GM18526 (cell line): ENCODE results near the gene CEP350.

Experiments used
- POLR2A ChIP-seq: IDR thresholded peaks from 3 replicates; pipeline ENCODE4 v1.6.1; 2011; ENCODE audit not compliant: insufficient read length; ENCODE audit errors: extremely low read depth

CEP350 gene

DNA sequence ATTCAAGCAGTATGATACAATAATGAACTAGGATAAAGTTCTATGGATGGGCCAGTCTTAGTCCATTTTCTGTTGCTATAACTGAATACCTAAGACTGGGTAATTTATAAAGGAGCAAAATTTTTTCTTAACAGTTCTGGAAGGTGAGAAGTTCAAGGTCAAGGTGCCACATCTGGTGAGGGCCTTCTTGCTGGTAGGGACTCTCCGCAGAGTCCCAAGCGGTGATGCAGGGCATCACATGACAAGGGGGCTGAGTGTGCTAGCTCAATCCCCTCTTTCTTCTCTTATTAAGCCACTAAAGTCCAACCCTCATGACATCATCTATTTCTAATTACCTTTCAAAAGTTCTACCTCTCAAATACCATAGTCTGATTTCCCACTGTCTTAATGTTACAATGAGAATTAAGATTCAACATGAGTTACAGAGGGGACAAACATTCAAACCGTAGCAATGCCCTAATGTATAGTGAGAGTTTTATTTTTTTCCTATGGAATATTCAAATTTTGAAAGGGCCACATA lies 107.9 kb downstream of the CEP350 start:
- no peak for TF ChIP-seq POLR2A

DNA sequence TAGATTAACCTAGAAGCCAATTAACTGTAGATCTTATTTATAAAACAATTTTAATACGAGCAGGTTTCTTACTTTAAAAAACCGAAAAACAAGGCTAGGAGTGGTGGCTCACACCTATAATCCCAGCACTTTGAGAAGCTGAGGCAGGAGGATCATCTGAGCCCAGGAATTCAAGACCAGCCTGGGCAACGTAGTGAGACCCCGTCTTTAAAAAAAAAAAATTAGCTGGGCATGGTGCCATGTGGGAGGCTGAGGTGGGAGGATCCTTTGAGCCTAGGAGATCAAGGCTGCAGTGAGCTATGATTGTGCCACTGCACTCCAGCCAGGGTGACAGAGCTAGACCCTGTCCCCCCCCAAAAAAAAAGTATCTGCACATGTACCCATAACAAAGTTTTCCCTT lies 110.8 kb downstream of the CEP350 start:
- TF ChIP-seq POLR2A, result no peak

DNA sequence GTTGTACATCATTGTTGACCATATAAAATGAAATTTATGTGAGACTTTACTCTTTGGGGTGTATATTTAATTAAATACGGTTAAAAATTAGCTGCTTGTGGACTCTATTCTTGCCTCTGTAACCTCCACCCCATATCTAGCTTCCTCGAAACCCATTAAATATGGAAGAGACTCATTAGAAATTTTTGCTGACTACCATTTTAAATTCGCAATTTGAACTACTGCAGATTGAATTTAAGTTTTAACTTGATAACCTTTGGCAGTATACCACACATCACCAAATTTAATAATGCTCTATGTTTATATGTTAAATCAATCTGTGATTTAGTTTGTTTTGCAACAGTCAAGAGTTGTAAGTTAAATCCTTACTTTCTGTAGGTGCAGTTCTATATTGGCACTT lies 111.5 kb downstream of the CEP350 start:
- no peak for TF ChIP-seq POLR2A

DNA sequence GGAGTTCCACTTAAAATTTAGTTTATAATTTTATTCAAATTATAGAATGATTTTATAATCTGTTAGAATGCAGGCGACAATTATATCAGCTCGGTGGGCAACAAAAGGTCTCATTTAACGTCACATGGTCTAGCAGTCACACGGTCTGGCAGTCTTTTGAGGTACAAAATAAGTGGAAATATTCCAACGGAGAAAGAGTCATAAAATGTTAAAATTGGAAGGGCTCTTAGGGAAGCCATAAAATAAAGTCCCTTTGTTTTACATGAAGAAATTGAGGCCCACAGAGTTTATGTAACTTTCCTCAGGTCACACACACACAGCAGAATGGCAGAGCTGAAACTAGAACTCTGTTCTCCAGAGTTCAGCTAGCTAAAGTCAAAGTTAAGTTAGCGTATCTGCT lies 115.7 kb downstream of the CEP350 start:
- TF ChIP-seq POLR2A, result no peak

DNA sequence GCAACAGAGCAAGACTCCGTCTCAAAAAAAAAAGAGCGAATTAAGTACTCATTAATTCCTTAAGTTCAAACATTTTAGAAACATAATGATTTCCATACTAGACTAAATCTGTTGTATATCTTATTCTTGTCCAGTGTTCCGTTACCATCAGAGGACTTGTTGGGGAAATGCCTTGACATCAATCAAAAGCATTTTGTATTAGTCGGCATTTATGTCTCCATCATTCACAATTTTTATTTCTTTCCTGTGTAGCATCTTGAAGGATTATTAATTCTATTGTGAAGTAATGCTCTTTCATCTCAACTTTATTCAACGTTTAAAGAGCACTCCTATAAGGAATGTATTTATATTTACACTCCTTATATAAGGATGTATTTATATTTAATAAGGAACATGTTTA lies 117.1 kb downstream of the CEP350 start:
- TF ChIP-seq POLR2A, result no peak

DNA sequence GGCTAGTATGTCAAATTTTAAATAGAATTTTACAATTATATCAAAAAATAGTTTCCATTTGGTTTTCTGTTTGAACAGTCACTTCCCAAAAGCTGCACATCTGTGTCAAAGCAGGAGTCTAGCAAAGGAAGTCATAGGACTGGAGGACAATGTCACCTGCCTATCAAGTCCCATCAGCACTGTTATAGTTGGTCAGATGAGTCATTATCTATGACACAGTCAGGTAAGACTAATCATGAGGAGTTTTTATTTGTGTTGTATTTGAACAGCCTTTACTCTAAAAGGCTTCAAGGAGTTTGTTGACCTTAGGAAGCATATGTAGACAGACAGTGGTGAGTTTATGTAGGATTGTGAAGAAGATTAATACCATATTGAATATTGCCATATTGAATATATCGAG lies 125.8 kb downstream of the CEP350 start:
- TF ChIP-seq POLR2A, result no peak

DNA sequence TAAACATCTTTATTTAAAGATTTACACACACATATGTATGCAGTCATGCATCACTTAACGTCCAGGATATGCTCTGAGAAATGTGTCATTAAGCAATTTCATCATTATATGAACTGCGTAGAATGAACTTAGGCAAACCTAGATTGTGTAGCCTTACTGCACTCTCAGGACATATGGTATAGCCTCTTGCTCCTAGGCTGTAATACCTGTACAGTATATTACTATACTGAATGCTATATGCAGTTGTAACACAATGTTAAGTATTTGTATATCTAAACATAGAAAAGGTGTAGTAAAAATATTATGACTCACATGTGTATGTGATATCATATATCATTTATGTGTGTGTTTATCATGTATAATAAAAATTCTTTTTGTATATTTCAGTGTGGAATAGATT lies 126.9 kb downstream of the CEP350 start:
- no peak for TF ChIP-seq POLR2A

DNA sequence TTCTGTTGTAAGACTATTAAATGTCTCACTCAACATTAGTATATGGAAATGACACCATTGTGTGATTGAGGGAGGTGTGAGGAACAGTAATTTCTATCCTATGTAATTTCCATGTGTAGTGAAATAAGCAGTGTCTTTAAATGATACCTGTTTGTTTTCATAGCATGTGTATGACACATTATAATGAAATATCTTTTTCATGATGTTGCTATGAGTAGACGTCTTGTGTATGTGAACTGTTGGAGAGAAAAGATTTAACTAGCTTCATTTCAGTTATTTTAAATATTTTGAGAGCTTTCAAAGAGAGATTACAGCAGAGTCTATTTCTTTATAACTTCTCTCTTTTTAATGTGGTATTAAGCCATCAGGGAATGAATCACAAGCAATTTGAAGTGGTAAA lies 128.6 kb downstream of the CEP350 start:
- no peak for TF ChIP-seq POLR2A

DNA sequence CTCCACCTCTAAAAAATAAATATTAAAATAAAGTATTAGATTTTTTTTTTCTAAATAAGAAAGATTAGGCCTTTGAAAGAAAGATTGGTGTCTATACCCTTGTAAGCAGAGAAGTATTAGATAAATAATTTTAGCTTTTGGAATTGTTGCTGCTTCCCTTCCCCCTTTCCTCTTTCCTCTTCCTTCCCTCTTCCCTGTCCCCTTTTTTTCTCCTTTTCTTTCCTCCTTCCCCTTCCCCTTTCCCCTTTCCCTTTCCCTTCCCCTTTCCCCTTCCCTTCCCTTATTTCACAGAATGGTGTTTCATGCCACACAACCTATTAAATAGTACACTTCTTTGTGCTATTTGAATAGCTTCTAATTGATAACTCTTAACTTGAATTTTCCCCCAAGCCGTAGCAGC lies 130.3 kb downstream of the CEP350 start:
- no peak for TF ChIP-seq POLR2A

DNA sequence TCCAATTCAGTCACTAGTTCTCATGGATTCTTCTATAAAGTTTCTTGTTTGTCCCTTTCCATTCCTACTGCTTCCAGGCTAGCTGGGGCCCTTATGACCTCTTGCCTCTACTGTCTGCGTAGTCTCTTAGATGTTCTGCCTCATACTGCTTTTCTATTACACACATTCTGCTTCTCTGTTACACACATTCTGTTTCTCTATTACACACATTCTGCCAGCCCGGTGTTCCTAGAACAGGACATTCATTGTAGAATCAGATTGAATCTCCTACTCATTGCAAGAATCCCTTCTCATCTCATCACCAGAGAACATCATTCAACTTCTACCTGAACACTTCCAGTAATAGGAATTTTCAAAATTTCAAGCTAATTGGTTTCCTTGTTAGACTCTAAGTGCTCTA lies 130.7 kb downstream of the CEP350 start:
- TF ChIP-seq POLR2A, result no peak

DNA sequence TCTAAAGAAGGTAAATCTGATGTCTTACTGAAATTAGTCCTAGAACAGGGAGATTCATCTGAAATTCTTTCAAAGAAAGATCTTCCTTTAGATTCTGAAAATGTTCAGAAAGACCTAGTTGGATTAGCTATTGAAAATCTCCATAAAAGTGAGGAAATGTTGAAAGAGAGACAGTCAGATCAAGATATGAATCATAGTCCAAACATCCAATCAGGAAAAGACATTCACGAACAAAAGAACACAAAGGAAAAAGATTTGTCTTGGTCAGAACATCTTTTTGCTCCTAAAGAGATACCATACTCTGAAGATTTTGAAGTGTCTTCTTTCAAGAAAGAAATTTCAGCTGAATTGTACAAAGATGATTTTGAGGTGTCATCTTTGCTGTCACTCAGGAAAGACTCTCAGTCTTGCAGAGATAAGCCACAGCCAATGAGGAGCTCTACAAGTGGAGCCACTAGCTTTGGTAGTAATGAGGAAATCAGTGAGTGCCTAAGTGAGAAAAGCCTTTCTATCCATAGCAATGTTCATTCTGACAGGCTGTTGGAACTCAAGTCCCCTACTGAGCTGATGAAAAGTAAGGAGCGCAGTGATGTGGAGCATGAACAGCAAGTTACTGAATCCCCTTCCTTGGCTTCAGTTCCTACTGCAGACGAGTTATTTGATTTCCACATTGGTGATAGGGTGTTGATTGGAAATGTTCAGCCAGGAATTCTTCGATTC lies 138.5 kb downstream of the CEP350 start:
- TF ChIP-seq POLR2A, result no peak

DNA sequence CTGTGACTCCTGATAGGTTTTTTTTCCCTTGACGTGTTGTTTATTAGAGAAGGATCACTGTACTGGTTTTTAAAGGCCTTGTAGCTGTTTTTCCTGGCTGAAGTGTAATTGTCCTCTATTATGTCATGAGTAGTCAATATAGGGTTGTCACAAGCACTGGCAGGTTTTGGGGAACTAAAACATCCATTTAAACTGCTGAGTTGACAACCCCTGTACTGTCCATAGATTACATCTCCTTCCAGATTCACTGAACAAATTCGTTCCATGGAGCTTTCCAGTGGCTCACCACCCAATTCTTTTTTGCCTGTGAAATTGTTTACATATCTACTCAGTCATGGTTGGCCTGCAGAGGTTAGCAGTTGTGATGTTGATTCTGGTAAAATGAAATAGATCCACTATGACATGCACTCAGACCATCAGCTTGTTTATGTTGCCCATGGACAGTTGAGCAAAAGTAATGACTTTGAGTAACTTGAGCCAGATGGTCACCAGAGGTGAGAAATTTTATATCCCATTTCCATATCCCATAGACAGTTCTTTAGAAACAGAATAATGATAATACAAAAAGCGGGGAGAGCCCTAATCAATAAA lies 140.2 kb downstream of the CEP350 start:
- no peak for TF ChIP-seq POLR2A

DNA sequence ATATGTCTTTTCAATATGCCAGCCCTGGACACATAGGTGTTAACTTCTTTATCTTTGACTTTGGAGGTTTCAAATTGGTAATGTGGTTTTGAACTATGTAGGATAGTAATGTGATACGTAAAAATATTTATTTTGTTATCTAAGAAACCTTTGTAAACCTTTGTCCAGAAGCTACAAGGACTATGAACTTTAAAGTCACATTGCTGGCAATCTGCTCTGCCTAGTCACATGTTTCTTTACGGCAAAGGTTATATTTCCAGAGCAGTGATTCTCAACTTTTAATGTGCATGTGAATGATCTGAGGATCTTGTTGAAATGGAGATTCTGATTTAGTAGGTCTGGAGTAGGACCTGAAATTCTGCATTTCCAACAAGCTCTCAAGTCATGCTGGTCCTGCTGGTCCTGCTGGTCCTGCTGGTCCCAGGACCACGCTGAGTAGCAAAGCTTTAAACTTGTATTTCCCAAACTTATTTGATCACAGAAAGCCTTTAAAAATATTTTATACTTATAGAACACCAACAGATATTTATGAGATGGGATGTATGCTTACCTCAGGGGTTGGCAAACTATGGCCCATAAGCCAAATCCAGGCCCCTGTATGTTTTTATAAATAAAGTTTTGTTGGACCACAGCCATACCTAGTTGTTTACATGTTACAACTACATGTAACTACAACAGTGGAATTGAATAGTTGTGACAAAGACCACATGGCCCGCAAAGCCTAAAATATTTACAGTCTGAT lies 142.1 kb downstream of the CEP350 start:
- TF ChIP-seq POLR2A, result no peak

DNA sequence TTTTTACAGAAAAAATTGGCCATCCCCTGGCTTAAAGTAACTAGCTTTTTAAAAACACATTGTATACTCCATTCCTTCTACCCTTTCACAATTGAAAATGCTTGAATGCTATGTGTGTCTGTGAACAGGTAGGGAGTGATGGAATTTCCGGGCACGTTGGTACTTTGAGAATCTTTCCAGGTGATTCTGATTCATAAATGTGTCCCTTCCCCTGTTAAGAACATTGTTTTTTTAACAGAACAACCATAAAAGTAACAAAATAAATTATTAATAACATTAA lies 142.7 kb downstream of the CEP350 start:
- no peak for TF ChIP-seq POLR2A

DNA sequence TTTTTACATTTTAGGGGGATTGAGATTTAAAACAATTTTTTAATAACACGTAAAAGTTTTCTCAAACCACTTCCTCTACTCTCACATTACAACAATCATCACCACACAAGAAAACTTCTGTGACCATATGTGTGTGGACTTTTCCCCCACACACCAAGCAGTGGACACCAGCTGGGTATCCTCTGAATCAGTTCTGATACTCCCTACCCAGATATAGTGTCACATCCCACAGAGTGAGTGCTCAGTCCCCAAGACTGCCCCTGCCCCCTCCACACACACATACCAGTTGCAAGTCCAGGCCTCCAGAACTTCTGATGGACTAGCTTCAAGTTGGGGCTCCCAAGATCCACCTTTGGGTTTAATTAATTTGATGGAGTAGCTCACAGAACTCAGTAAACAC lies 146.8 kb downstream of the CEP350 start:
- TF ChIP-seq POLR2A, result no peak

DNA sequence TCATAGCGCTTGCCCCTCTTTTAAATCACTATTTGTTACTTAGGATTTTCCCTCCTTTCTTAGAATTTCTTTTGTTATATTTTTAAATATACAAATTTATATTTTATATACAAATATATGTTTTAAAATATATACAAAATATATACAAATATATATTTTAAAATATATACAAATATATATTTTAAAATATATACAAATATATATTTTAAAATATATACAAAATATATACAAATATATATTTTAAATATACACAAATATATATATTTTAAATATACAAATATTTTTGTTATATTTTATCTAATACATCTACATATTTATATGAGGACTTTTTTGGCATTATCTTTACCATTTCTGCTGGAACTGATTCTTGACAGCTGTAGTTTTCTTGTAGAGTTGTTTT lies 149.2 kb downstream of the CEP350 start:
- TF ChIP-seq POLR2A, result no peak
